ENCODE results near the gene DERL3.

The DERL3 gene

DNA sequence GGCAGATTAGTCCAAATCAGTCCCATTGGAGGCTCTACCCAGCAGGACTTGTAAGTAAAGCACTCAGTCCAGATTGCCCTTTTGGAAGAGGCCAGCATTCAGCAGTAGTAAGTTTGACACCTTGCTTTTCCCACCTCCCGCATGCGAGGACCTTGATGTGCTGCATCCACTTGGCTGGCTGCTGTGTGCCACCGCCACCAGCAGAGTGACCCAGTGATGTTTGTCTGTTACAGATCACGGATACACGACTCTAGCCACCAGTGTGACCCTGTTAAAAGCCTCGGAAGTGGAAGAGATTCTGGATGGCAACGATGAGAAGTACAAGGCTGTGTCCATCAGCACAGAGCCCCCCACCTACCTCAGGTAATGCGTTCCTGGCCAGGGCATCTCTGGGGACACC, 45.5 kb downstream of the DERL3 start:
- CTCF ChIA-PET = interaction anchor here (1.2 kb wide), 1 partner anchor 57 kb away, joined by 3 read pairs; no protein-coding TSS in a partner anchor

DNA sequence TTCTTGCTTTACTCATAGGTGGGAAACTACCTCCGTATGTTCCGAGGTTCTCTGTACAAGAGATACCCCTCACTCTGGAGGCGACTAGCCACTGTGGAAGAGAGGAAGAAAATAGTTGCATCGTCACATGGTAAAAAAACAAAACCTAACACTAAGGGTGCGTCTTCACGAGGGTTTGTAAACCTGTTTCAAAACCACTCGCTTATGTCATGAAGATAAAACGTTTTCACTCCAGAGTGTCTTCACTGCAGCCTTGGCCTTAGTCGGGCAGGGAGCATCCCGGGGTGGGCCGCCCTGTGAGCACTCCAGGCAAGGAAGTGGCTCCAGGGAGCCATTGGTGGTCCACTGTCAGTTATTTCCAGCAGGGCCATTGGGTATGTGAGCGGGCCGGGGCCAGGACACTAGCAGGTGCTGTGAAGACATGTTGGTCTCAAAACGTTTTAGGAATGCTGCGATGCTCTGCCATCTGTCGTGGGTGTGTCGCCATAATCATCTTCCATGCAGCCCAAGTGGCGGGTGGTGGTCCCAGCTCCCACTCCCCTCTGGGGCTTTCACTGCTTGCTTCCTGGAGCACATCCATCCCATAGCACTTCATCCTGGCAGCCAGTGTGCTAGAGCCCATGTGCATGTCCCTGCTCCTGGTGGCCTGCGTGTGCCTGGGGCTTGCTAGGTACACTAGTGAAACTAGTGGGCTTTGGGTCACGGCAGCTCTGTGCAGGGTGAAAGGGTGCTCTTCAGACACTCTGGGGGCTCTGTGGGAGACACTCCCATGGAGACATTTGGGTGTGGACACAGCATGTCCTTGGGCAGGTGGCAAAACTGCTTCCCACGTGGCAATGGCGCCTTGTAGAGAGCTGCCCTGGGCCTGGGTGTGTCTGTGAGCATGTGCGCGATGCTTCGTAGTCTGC, 46.8 kb downstream of the DERL3 start:
- CTCF ChIA-PET = interaction anchor here (1.2 kb wide), 1 partner anchor 59 kb away, joined by 3 read pairs; no protein-coding TSS in a partner anchor
- DNase-seq (ENCODE audit: low read depth, low spot score) = no peak
- no peak overlapping the region for H3K4me3 ChIP-seq (ENCODE audit: low read depth, low read length)
- TF ChIP-seq, protein P1, sequence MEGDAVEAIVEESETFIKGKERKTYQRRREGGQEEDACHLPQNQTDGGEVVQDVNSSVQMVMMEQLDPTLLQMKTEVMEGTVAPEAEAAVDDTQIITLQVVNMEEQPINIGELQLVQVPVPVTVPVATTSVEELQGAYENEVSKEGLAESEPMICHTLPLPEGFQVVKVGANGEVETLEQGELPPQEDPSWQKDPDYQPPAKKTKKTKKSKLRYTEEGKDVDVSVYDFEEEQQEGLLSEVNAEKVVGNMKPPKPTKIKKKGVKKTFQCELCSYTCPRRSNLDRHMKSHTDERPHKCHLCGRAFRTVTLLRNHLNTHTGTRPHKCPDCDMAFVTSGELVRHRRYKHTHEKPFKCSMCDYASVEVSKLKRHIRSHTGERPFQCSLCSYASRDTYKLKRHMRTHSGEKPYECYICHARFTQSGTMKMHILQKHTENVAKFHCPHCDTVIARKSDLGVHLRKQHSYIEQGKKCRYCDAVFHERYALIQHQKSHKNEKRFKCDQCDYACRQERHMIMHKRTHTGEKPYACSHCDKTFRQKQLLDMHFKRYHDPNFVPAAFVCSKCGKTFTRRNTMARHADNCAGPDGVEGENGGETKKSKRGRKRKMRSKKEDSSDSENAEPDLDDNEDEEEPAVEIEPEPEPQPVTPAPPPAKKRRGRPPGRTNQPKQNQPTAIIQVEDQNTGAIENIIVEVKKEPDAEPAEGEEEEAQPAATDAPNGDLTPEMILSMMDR (IDR thresholded peaks at IDR 0.05; ENCODE audit: insufficient read depth, low read length, missing control alignments) = no peak
- POLR2A ChIA-PET = no interaction called here

More for the DNA sequence above, 45.5 kb downstream of the DERL3 start:
- POLR2A ChIA-PET = no interaction called here
- DNase-seq (ENCODE audit: low read depth, low spot score) = no peak
- TF ChIP-seq, protein P1 (IDR thresholded peaks at IDR 0.05; ENCODE audit: insufficient read depth, low read length, missing control alignments) = no peak
- no peak overlapping the region for H3K4me3 ChIP-seq (ENCODE audit: low read depth, low read length)

DNA sequence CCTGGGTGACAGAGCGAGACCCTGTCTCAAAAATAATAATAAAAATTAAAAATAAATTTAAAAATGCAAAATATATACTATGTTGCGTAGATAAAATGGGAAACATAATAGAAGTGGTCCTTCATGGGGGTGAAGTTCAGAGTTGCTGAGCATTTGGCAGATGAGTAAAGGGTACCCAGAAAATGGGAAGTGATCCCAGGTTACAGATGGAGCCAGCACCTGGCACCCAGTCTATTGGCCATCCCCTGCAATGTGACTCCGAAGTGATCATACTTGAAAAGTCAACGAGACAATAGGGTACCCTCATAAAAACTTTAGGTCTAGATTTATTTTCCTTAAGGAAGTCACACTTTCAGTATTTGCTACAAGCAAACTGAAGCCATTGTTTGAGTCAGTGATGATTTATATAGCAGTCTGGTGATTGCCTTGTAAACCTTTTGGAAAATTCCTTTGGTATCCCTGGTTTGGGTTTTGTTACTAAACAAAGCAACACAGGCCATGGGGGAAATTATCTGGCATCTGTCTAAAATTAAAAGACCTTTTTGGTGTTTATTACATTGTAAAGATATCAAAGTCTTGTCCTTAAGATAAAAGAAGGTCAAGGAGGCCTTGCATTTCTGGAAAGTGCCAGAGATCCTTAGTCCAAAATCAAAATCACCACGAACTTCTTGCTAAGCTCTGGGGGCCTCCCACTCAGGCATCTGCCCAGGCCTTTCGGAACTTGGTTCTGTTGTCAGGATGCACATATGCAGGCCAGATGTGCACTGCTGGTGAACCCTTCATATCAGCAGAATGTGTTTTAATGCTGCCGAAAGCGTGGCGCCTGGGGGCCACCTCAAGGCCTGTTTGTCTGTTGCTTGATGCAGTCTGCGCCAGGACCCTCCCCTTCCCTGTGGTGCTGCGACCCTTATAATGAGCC, 47.7 kb downstream of the DERL3 start:
- CTCF ChIA-PET = interaction anchor here (3.4 kb wide), 1 partner anchor 59 kb away, joined by 11 read pairs; no protein-coding TSS in a partner anchor
- no peak for DNase-seq (ENCODE audit: low read depth, low spot score)
- TF ChIP-seq, protein P1 (IDR thresholded peaks at IDR 0.05; ENCODE audit: insufficient read depth, low read length, missing control alignments) = no peak
- POLR2A ChIA-PET = no interaction called here
- H3K4me3 ChIP-seq (ENCODE audit: low read depth, low read length) = no peak overlapping the region

DNA sequence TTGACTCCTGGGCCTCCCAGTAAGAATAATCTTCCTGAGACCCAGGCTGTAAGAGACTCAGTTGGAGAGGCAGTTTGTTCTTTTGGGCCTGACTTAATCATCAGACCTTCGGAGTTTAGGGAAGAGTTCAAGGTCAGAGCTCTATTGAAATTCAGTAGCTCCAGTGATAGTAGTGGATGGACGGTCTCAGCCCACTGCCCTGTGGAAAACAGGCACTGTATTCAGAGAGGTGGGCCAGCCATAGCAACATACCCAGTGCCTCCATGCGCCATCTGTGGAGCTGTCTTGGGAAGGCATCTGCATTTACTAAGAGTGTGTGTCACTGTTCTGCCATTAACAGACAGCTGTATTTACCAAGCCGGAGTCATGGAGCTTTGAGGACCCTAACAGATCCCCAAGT, 49.2 kb downstream of the DERL3 start:
- ChIA-PET POLR2A (no interaction called here), CTCF (interaction anchor here (0.6 to 3.4 kb wide), 5 partner anchors 9 to 60 kb away, joined by 3 to 11 read pairs (median 5); no protein-coding TSS in a partner anchor)
- no peak overlapping the region for H3K4me3 ChIP-seq (ENCODE audit: low read depth, low read length)
- TF ChIP-seq, protein P1 (IDR thresholded peaks at IDR 0.05; ENCODE audit: insufficient read depth, low read length, missing control alignments) = no peak
- DNase-seq (ENCODE audit: low read depth, low spot score) = no peak

DNA sequence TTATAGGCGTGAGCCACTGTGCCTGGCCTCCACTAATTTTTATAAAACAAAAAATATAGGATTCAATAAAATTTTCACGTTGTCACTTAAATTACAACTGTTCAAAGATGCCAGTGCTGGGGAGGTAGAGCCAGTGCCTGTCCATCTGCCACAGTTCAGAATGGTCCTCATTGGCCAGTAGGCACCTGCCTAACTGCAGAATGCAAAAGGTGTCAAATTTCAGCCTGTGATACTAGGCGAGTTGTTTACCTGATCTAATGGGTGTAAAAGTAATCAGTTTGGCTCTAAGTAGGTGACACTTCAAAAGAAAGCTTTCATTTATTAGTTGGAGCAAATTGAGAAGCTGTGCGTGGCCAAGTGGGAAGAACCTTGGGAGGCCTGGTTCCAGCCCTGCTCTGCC, 49.7 kb downstream of the DERL3 start:
- TF ChIP-seq, protein P1 (IDR thresholded peaks at IDR 0.05; ENCODE audit: insufficient read depth, low read length, missing control alignments) = no peak
- ChIA-PET POLR2A (no interaction called here), CTCF (interaction anchor here (0.9 to 3.4 kb wide), 6 partner anchors 9 to 61 kb away, joined by 3 to 11 read pairs (median 4); no protein-coding TSS in a partner anchor)
- no peak for DNase-seq (ENCODE audit: low read depth, low spot score)
- H3K4me3 ChIP-seq (ENCODE audit: low read depth, low read length) = no peak overlapping the region

Measured in AG04449 (cell line).